ENCODE measurements around the gene MYO19. TPM values are rescaled to one million over a fixed set of nuclear protein-coding genes. Genes with fewer than 3 reads are reported as not detected.

MYO19 gene
- total and polyA plus RNA-seq, 2 of the 4 experiments (the other 2 are of a cell fraction), result 35.8 to 55.6 TPM

- Histone ChIP-seq H3K9ac (ENCODE audit: low read depth, low read length) (no peak overlapping the region), H2AFZ (replicated peaks; ENCODE audit: low read length, poor library complexity) (no peak overlapping the region), H3K27me3 (ENCODE audit: control insufficient read depth, insufficient read depth, low read length) (no peaks in the 10 kb centered on the region), H3K27ac (ENCODE audit: insufficient read depth, low read length) (no peak overlapping the region), H3K9me1 (ENCODE audit: insufficient read depth, low read length) (peaks cover 11% of the 10 kb centered on the region; the same call in 1 of the 2 replicates), H3K4me1 (ENCODE audit: control insufficient read depth, insufficient read depth, low read length) (no peaks in the 10 kb centered on the region), H3K79me1 (ENCODE audit: low read depth in 1 of 2, low read length in 2 of 2) (no peaks in the 10 kb centered on the region), H2BK20ac (ENCODE audit: low read depth, low read length) (no peak overlapping the region), H2BK15ac (ENCODE audit: low read depth, low read length) (no peak overlapping the region), H2BK120ac (ENCODE audit: low read depth, low read length) (no peak overlapping the region), H2BK5ac (ENCODE audit: low read depth, low read length, poor library complexity, severe bottlenecking) (no peak overlapping the region), H3K4me3 (ENCODE audit: insufficient read depth, low read depth, low read length) (no peak overlapping the region), H4K8ac (ENCODE audit: low read depth in 2 of 2, low read length in 2 of 2) (no peak overlapping the region), H3K23ac (ENCODE audit: low read depth, low read length) (no peak overlapping the region), H3K18ac (ENCODE audit: low read depth, low read length) (no peak overlapping the region), H3K9me3 (ENCODE audit: control insufficient read depth, insufficient read depth, low read length) (no peaks in the 10 kb centered on the region), H3K14ac (replicated peaks; ENCODE audit: low read depth, low read length) (no peak overlapping the region), H4K5ac (ENCODE audit: low read depth, low read length) (no peak overlapping the region), H3K4me2 (ENCODE audit: low read depth, low read length) (no peak overlapping the region), H2AK5ac (ENCODE audit: low read depth, low read length) (no peak overlapping the region), H4K91ac (ENCODE audit: insufficient read depth, low read depth, low read length) (no peak overlapping the region), H3K56ac (ENCODE audit: extremely low read depth, insufficient read depth, low read length) (no peak overlapping the region), H3K36me3 (ENCODE audit: control insufficient read depth, insufficient read depth, low read length) (peaks cover 56% of the 10 kb centered on the region), H2AK9ac (replicated peaks; ENCODE audit: low read depth, low read length, poor library complexity) (no peak overlapping the region), H4K20me1 (ENCODE audit: insufficient read depth, low read length) (no peaks in the 10 kb centered on the region), H3K4ac (ENCODE audit: low read depth, low read length) (no peak overlapping the region)
- TF ChIP-seq MXI1 (IDR thresholded peaks at IDR 0.05; ENCODE audit: borderline replicate concordance, low read depth, low read length) (no peak), CTCF (conservative IDR thresholded peaks at IDR 0.05; ENCODE audit: low read depth, low read length) (no peak), ELK1 (IDR thresholded peaks at IDR 0.05; ENCODE audit: borderline replicate concordance, low read depth, low read length) (no peak), RAD21 (IDR thresholded peaks at IDR 0.05; ENCODE audit: low read length) (no peak), CHD1 (IDR thresholded peaks at IDR 0.05; ENCODE audit: low read depth, low read length) (no peak), RCOR1 (IDR thresholded peaks at IDR 0.05; ENCODE audit: insufficient replicate concordance, low read length) (no peak), MAZ (IDR thresholded peaks at IDR 0.05; ENCODE audit: borderline replicate concordance, low read depth, low read length) (no peak), RFX5 (IDR thresholded peaks at IDR 0.05; ENCODE audit: low read depth, low read length) (no peak), FOS (IDR thresholded peaks at IDR 0.05; ENCODE audit: low read depth, low read length) (no peak), NFE2L2 (IDR thresholded peaks at IDR 0.05; ENCODE audit: low read depth, low read length) (no peak), USF2 (IDR thresholded peaks at IDR 0.05; ENCODE audit: low read depth, low read length) (no peak), BHLHE40 (IDR thresholded peaks at IDR 0.05; ENCODE audit: low read depth, low read length) (no peak), CEBPB (IDR thresholded peaks at IDR 0.05; ENCODE audit: low read depth, low read length) (no peak), SMC3 (IDR thresholded peaks at IDR 0.05; ENCODE audit: low read depth, low read length) (no peak), POLR2A (IDR thresholded peaks at IDR 0.05; ENCODE audit: low read depth, low read length) (no peak), MAFK (IDR thresholded peaks at IDR 0.05; ENCODE audit: low read depth, low read length) (no peak)
- ChIA-PET CTCF (no interaction called here), POLR2A (ENCODE audit: unreplicated experiment) (no interaction called here)
- BruUV-seq (replicated peaks), result no TSS peak
- dilution Hi-C loops (cut with HindIII; ENCODE audit: low sequenced_read_pairs, unreplicated experiment) (no loop called here), intact Hi-C loops (cut with micrococcal nuclease) (no loop called here), in situ Hi-C loops (cut with MboI; ENCODE audit: low sequenced_read_pairs) (no loop called here)
- ATAC-seq (ENCODE audit: low read depth) (no peak), DNase-seq (no peak)
- WGBS, 2 experiments (ENCODE audit: extremely low coverage in 2 of 2, insufficient read length in 1 of 2), result no CpG with 5 or more reads among the region's 6 CpGs
These were observed 27.4 kb downstream of the MYO19 start for GRCh38 chr17:36507266-36507665.

Measured in IMR-90 (cell line).